NCI-H128 (cell line): ENCODE data around the gene ACP7.
"Not testable (repeated sequence)": the region's sequence is repeated elsewhere in the genome, so short reads cannot be mapped to it uniquely, and the experiment has no call there.

ENCODE experiments used
- DNase-seq: peaks from one replicate; lab custom pipeline; 2025; ENCODE audit not compliant: unreplicated experiment; lab: John Stamatoyannopoulos, UW

Gene ACP7

GRCh38 chr19:39104186-39104596 lies 20.0 kb downstream of the ACP7 start:
- no peak for DNase-seq

DNA sequence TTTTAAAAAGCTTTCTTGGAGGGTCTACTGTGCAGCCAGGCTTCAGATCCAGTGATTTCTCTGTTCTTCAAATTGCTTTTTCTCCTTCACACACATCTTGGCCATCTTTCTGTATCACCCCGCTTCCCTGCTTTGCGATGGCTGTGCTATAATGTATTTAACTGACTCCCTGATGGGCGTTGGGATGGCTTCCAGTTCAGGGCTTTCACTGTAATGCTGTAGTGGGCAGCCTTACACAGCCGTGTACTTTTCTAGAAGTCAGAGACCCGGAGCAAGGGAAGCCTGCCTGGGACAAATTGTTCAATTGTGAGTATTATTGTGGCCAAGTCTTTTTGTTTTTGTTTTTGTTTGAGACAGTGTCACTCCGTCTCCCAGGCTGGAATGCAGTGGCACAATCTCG lies 22.0 kb downstream of the ACP7 start:
- no peak for DNase-seq

DNA sequence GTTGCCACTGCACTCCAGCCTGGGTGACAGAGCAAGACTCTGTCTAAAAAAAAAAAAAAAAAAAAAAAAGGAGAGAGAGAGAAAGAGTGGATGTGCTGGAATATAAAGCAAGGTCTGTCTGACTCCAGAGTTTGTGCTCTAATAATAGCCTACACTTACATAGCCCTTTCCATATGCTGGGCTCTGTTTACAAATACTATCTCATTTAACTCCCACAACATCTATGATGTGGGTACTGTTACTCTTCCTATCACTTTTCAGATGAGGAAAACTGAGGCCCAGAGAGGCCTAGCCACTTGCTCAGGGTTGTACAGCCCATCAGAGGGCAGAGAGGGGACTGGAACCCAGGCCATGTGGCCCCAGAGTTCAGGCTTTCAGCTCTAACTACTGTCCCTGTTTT lies 25.5 kb downstream of the ACP7 start:
- DNase-seq, result no peak

DNA sequence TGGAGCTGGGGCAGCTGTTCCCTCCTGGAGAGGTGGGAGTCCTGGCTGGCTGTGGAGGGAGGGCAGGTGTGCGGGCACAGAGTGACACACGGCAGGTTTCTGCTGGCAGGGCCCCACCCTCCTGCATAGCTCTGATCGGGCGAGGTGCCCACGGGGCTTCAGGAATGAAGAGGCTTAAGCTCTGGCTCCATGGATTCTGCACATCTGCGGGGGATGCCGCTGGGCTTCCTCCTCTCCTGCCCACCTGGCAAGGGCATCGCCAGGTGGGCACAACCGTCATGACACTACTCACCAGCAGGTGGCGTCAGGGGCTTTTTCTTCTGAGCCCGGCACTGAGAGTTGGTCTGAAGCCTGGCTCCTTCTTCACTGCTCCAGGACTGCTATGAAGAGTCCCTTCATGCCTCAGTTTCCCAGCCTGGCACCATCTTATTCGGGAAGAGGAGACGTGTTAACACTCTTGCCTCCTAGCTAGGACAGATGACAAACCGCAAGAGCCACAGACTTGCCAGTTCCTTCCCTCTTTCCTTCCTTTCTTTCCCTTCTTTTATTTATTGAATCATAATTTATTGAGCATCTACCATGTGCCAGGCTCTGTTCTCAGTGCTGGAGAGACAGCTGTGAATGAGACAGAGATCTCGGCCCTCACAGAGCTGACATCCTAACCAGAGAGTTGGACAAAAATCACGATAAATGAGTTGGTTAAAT lies 26.2 kb downstream of the ACP7 start:
- DNase-seq, result peak; percentile 32

DNA sequence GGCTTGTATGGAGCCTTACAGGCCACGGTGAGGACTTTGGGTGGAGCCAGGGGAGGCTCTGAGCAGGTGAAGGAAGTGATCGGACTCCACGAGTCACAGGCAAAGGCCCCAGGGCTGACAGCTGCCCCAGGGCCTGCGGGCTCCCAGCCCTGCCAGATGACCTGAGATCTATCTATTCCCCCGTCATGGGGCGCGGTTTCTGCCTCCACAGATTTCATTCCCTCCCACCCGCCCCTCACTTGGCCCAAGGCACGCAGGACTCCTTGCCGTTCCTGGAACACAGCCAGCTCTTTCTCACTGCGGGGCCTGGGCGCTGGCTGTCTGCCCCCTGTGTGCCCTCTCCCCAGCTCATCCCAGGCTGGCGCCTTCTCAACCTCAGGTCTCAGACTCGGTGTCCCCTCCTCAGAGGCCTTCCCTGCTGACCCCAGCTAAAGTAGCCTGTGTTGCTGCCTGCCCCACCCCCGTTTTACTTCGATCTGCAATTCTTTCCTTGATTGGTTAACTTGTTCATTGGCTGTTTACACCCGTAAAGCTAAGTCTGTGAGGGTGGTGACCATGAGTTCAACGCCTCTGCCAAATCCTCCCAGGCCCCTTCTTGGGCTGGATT lies 27.5 kb downstream of the ACP7 start:
- DNase-seq, result no peak

- no peak for DNase-seq
These were observed 28.2 kb downstream of the ACP7 start for GRCh38 chr19:39112338-39112890.

DNA sequence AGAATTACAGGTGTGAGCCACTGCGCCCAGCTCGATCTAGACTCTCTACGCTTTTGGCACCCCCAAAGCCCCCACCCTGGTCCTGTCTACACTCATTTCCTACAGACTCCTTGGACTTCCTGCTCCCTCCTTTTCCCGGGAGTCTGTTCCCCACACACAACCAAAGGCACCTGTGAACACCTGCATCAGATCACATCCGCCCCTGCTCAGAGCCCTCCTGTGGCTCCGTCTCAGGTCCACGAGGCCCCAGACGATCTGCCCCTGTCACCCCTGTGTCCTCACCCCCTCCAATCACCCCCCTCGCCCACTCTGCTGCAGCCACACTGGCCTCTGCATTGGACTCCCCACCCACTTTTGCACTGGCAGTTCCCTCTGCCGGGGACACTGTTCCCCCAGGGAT lies 29.0 kb downstream of the ACP7 start:
- no peak for DNase-seq

- no peak for DNase-seq
These were observed 31.1 kb downstream of the ACP7 start for GRCh38 chr19:39115105-39115847.

DNA sequence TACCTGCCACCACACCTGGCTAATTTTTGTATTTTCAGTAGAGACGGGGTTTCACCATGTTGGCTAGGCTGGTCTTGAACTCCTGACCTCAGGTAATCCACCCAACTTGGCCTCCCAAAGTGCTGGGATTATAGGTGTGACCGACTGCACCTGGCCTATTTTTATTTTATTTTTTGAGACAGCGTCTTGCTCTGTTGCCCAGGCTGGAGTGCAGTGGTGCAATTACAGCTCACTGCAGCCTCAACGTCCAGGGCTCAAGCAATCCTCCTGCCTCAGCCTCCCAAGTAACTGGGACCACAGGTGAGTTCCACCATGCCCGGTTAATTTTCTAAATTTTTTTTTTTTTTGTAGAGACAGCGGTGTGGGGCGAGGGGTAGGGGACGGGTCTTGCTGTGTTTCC lies 32.9 kb downstream of the ACP7 start:
- DNase-seq, result not testable (repeated sequence)

DNA sequence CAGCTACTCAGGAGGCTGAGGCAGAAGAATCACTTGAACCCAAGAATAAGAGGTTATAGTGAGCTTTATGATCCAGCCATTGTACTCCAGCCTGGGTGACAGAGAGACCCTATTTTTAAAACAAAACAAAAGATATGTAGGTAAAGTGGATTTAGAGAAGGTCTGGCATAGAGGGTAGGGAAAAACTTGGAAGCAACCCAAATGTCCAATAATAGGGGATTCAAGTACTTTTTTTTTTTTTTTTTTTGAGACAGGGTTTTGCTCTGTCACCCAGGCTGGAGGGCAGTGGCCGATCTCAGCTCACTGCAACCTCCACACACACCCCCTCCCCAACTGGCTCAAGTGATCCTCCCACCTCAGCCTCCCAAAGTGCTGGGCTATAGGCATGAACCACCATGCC lies 35.7 kb downstream of the ACP7 start:
- DNase-seq, result no peak

DNA sequence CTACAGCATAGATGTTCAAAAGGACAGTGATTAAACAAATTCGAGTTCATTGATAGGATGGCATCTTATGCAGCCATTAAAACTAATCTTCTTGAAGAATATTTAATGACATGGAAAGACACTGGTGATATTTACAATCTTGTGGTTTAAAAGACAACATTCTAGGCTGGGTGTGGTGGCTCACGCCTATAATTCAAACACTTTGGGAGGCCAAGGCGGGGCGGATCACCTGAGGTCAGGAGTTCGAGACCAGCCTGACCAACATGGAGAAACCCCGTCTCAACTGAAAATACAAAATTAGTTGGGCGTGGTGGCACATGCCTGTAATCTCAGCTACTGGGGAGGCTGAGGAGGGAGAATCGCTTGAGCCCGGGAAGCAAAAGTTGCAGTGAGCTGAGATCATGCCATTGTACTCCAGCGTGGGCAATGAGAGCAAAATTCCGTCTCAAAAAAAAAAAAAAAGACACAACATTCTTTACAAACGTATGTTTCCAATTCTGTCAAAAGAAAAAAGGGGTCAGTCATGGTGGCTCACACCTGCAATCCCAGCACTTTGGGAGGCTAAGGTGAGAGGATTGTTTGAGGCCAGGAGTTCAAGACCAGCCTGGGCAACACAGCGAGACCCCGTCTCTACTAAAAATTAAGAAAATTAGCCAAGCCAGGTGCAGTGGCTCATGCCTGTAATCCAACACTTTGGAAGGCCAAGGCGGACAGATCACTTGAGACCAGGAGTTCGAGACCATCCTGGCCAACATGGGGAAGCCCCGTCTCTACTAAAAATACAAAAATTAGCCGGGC lies 39.0 kb downstream of the ACP7 start:
- no peak for DNase-seq

DNA sequence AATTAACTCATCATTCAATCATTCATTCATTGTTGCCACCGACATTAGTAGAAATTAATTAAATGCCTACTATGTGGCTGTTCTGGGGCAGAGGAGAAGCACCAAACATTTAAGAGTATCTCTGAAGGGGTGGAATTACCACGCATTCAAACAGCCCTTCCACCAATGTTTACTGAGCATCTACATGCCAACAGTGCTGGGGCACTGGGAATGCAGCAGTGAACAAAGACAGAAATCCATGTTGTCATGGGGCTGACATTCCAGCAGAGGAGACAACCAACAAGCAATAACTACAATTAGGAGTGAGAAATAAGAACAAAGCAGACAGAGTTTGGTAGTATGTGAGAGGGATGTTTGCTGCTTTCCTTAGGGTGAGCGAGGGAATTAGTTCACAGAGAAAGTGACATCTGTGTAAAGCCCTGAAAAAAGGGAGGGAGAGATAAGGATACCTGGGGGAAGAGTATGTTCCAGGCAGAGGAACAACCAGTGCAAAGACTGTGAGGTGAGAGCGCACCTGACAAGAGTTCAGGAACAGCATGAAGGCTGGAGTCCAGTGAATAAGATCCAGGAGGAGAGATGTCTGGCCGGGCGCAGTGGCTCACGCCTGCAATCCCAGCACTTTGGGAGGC lies 40.1 kb downstream of the ACP7 start:
- DNase-seq, result no peak

DNA sequence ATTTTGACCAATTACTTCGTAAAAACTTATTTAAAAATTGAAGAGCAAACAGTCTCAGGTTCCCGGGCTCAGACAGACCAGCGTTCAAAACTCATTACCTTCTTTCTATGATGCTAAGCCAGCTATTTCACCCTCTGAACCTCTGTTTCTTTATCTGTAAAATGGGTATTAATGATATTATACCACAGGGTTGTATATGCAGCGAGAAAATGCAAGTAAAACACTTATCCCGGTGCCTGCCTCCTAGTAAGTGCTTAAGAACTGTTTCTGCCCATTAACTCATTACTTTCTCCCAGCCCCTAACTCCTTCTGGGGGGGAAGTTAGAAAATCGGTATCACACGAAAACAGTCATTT lies 41.0 kb downstream of the ACP7 start:
- no peak for DNase-seq

DNA sequence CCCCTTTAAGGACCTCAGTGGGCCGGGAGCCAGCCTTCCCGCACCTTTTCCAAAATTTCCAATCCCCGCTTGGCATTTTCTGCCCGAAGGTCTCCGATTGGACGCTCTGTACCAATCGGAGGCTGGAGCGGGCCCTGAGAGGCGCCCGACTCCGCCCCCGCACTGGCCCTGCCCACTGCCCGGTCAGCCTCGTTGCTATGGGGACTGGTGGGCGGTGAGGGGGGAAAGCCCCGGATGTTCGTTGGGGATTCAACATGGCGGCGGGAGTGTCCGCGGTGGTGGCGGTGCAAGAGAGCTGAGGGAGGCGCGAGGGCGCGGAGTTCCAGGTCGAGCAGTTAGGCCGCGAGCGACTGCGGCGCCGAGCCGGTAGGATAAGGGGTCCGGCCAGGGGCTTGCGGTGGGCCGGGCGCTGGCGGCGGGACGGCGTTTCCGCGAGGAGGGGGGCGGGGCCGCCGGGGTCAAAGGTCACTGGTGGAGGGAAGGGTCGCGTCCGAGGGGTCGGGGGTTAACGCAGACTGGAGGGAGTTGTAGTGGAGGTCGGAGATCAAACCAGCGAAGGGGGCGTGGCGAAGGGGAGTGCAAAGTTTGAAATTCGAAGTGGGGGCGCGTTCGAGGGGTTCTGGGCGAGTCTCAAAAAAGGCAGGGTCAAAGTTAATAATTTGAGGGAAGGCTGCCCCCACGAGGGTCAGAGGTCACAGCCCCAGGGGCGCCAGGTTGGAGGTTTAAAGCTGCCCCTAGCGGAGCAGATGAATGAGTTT lies 41.6 kb downstream of the ACP7 start, which contains the start of gene PAK4:
TSS of gene PAK4 (plus strand) at position 233 of the 758 bp plus-strand sequence. CDS start 43,768 bp downstream, outside the sequence.
- peak; percentile 95 for DNase-seq

GRCh38 chr19:39126312-39127187 lies 42.4 kb downstream of the ACP7 start:
- DNase-seq, result no peak

- DNase-seq, result no peak
These were observed 43.8 kb downstream of the ACP7 start for GRCh38 chr19:39127812-39128515.

GRCh38 chr19:39128516-39129079 lies 44.4 kb downstream of the ACP7 start:
- no peak for DNase-seq

DNA sequence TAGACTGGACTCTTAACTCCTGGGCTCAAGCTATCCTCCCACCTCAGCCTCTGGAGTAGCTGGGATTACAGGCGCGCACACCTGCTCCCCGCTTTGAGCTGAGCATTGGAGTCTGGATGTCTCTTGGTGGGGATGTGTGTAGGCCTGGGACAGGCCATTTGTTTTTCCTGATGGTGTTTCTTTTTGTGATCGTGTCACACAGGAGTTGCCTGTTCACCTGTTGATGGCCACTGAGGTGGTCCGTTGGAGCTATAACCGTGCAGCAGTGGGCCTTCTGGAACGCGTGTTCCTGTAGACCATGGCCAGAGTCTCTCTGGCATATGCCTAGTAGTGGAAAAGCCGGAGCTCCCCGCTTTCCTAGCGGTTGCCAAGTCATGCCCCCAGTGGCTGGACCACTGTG lies 44.9 kb downstream of the ACP7 start:
- no peak for DNase-seq
